GM23338 (cell line): Measurements from ENCODE around the gene HELZ. TPM values are rescaled to one million over a fixed set of nuclear protein-coding genes. Genes with fewer than 3 reads are reported as not detected.

Experiments used
- ATAC-seq: fragments of 200-7000 bp; cut with Tn5 transposase; 3 replicates; pipeline ENCODE4 v1.9.1; 2020
- DNase-seq: peaks from one replicate; pipeline ENCODE4 v3.0.0-alpha.2; 2015; ENCODE audit warnings: low spot score
- H2AFZ ChIP-seq: fragments of 200-600 bp; sonication (generic); 2 replicates; pipeline ENCODE4 v1.8.0; 2016; ENCODE audit warnings: antibody characterized with exemption, mild to moderate bottlenecking, moderate library complexity
- H3F3A ChIP-seq: fragments of 200-600 bp; sonication (generic); replicated peaks from 2 replicates; pipeline ENCODE4 v1.8.0; 2017; ENCODE audit warnings: antibody characterized with exemption, mixed run types, low read depth
- H3K27ac ChIP-seq: fragments of 200-600 bp; sonication (generic); 2 replicates; pipeline ENCODE4 v1.6.1; 2016; ENCODE audit warnings: low read depth
- H3K27me3 ChIP-seq: fragments of 200-600 bp; sonication (generic); 2 replicates; pipeline ENCODE4 v1.8.0; 2016; ENCODE audit warnings: mild to moderate bottlenecking, mixed run types, moderate library complexity; ENCODE audit not compliant: insufficient read depth
- H3K36me3 ChIP-seq: fragments of 200-600 bp; sonication (generic); 2 replicates; pipeline ENCODE4 v1.8.0; 2016; ENCODE audit warnings: mild to moderate bottlenecking; ENCODE audit not compliant: insufficient read depth
- H3K4me1 ChIP-seq: fragments of 200-600 bp; sonication (generic); 2 replicates; pipeline ENCODE4 v1.8.0; 2016; ENCODE audit warnings: mild to moderate bottlenecking, moderate library complexity; ENCODE audit not compliant: insufficient read depth
- H3K4me2 ChIP-seq: fragments of 200-600 bp; sonication (generic); 2 replicates; pipeline ENCODE4 v1.7.1; 2017; ENCODE audit warnings: mixed run types
- H3K4me3 ChIP-seq: fragments of 200-600 bp; sonication (generic); 2 replicates; pipeline ENCODE4 v1.6.1; 2016; ENCODE audit warnings: mixed run types
- H3K79me2 ChIP-seq: fragments of 200-600 bp; sonication (generic); replicated peaks from 2 replicates; pipeline ENCODE4 v1.8.0; 2017; ENCODE audit warnings: mild to moderate bottlenecking; ENCODE audit not compliant: insufficient read depth
- H3K9me2 ChIP-seq: fragments of 200-600 bp; sonication (generic); 2 replicates; pipeline ENCODE4 v1.8.0; 2017; ENCODE audit not compliant: insufficient read depth
- H4K20me1 ChIP-seq: fragments of 200-600 bp; sonication (generic); replicated peaks from 2 replicates; pipeline ENCODE4 v1.8.0; 2017; ENCODE audit warnings: mild to moderate bottlenecking; ENCODE audit not compliant: insufficient read depth
- H3K27ac Mint-ChIP-seq: 2 replicates; pipeline ENCODE4 v1.8.0; 2020; ENCODE audit warnings: inconsistent platforms, mild to moderate bottlenecking, moderate library complexity, mixed read lengths
- H3K27me3 Mint-ChIP-seq: 3 replicates; pipeline ENCODE4 v1.8.0; 2022; ENCODE audit warnings: low read depth, mild to moderate bottlenecking, moderate library complexity, mixed read lengths, inconsistent platforms; ENCODE audit not compliant: insufficient read depth, poor library complexity
- H3K36me3 Mint-ChIP-seq: 3 replicates; pipeline ENCODE4 v1.8.0; 2021; ENCODE audit warnings: low read depth, mild to moderate bottlenecking, inconsistent platforms, moderate library complexity, mixed read lengths
- H3K4me1 Mint-ChIP-seq: 3 replicates; pipeline ENCODE4 v1.8.0; 2020; ENCODE audit warnings: mild to moderate bottlenecking, inconsistent platforms, mixed read lengths
- H3K4me3 Mint-ChIP-seq: 3 replicates; pipeline ENCODE4 v1.8.0; 2021; ENCODE audit warnings: moderate library complexity, mild to moderate bottlenecking, inconsistent platforms, mixed read lengths
- H3K9me3 Mint-ChIP-seq: 3 replicates; pipeline ENCODE4 v1.8.0; 2020; ENCODE audit warnings: moderate library complexity, mild to moderate bottlenecking, inconsistent platforms, mixed read lengths
- CREB1 ChIP-seq: fragments of 250-450 bp; sonication (Bioruptor Pico); IDR thresholded peaks from 2 replicates; pipeline ENCODE4 v1.5.0; 2020; ENCODE audit warnings: low read depth, mild to moderate bottlenecking, moderate library complexity
- EZH2 ChIP-seq: fragments of 200-600 bp; sonication (generic); IDR thresholded peaks from one replicate; pipeline ENCODE4 v1.8.0; 2017; ENCODE audit warnings: antibody characterized with exemption, mild to moderate bottlenecking, low read depth; ENCODE audit not compliant: unreplicated experiment
- EZH2phosphoT487 ChIP-seq: fragments of 200-600 bp; sonication (generic); IDR thresholded peaks from one replicate; pipeline ENCODE4 v1.8.1; 2018; ENCODE audit warnings: antibody characterized with exemption; ENCODE audit not compliant: unreplicated experiment
- JUNB ChIP-seq: IDR thresholded peaks from one replicate; pipeline ENCODE4 v1.6.1; 2016; ENCODE audit warnings: antibody characterized with exemption; ENCODE audit not compliant: unreplicated experiment
- NANOG ChIP-seq: IDR thresholded peaks from 2 replicates; pipeline ENCODE4 v1.6.1; 2016; ENCODE audit warnings: antibody characterized with exemption, borderline replicate concordance
- POLR2AphosphoS5 ChIP-seq: IDR thresholded peaks from 2 replicates; pipeline ENCODE4 v1.6.1; 2016; ENCODE audit warnings: antibody characterized with exemption, low read depth
- STAT1 ChIP-seq: IDR thresholded peaks from one replicate; pipeline ENCODE4 v1.6.1; 2016; ENCODE audit warnings: antibody characterized with exemption; ENCODE audit not compliant: unreplicated experiment
- ZNF114 ChIP-seq: fragments of 250-450 bp; sonication (Bioruptor Pico); IDR thresholded peaks from 2 replicates; pipeline ENCODE4 v1.5.0; 2020; ENCODE audit warnings: mild to moderate bottlenecking, moderate library complexity
- ZNF331 ChIP-seq: fragments of 250-450 bp; sonication (Bioruptor Pico); IDR thresholded peaks from 2 replicates; pipeline ENCODE4 v1.5.0; 2020; ENCODE audit warnings: low read depth, mild to moderate bottlenecking, moderate library complexity
- polyA plus RNA-seq: library from polyadenylated mRNA; unstranded; fragments of >200 nt; fragmentation: Nextera tagmentation; extraction: Ambion mirVana; gene quantifications from 2 replicates; pipeline ENCODE4 v1.2.1, GENCODE V29; 2016
- total RNA-seq: library from RNA; depleted of rRNA; stranded (reverse); fragments of >200 nt; shearing (Covaris generic); gene quantifications from 2 replicates; pipeline ENCODE4 v1.2.3, GENCODE V29; 2014
- TF ChIP-seq, protein P1 (sequence below): IDR thresholded peaks from one replicate; pipeline ENCODE4 v1.6.1; 2018; ENCODE audit warnings: antibody characterized with exemption; ENCODE audit not compliant: unreplicated experiment
- TF ChIP-seq, protein P2 (sequence below): fragments of 250-450 bp; sonication (Bioruptor Pico); IDR thresholded peaks from 2 replicates; pipeline ENCODE4 v1.5.0; 2020; ENCODE audit warnings: mild to moderate bottlenecking, moderate library complexity
- TF ChIP-seq, protein P3 (sequence below): IDR thresholded peaks from 2 replicates; pipeline ENCODE4 v1.6.1; 2016; ENCODE audit warnings: antibody characterized with exemption
- TF ChIP-seq, protein P4 (sequence below), 2 experiments: fragments of 200-600 bp in 1 of 2; sonication (generic) in 1 of 2; conservative IDR thresholded peaks; 2 replicates each; pipeline versions ENCODE4 v1.5.1 to v1.6.1; 2016 to 2017; ENCODE audit warnings: antibody characterized with exemption in 2 of 2, low read depth in 2 of 2, mild to moderate bottlenecking in 2 of 2, moderate library complexity in 1 of 2

HELZ gene
- total and polyA plus RNA-seq, 2 experiments from 2014 or later, result 38.9 to 62.0 TPM

DNA sequence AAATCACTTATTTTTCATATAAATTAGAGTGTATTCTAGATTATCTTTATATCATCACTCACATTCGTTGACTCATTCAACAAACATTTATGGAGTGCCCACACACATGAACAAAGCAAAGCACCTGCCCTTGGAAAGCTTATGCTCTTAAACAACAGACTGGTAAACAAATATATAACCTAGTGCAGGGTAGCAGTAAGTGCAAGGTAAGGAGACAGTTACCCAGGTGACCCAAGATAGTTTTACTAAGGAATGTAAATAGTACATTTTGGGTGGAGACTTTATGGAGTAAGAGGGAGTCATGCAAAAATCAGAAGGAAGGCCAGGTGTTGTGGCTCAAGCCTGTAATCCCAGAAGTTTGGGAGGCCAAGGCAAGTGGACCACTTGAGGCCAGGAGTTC lies 40.4 kb upstream of the HELZ start:
- ATAC-seq, result no peak
- H3K27me3 Mint-ChIP-seq, result peaks cover 4% of the 10 kb centered on the region
- H3F3A ChIP-seq, result no peaks in the 10 kb centered on the region
- H3K4me1 Mint-ChIP-seq, result peaks cover 22% of the 10 kb centered on the region
- H3K4me3 Mint-ChIP-seq, result no peak overlapping the region
- no peaks in the 10 kb centered on the region for H3K9me2 ChIP-seq
- no peak overlapping the region for H3K4me3 ChIP-seq
- no peak overlapping the region for H3K4me2 ChIP-seq
- peaks cover 11% of the 10 kb centered on the region for H3K4me1 ChIP-seq
- no peak for DNase-seq
- H3K27ac ChIP-seq, result no peak overlapping the region
- TF ChIP-seq, protein P1, sequence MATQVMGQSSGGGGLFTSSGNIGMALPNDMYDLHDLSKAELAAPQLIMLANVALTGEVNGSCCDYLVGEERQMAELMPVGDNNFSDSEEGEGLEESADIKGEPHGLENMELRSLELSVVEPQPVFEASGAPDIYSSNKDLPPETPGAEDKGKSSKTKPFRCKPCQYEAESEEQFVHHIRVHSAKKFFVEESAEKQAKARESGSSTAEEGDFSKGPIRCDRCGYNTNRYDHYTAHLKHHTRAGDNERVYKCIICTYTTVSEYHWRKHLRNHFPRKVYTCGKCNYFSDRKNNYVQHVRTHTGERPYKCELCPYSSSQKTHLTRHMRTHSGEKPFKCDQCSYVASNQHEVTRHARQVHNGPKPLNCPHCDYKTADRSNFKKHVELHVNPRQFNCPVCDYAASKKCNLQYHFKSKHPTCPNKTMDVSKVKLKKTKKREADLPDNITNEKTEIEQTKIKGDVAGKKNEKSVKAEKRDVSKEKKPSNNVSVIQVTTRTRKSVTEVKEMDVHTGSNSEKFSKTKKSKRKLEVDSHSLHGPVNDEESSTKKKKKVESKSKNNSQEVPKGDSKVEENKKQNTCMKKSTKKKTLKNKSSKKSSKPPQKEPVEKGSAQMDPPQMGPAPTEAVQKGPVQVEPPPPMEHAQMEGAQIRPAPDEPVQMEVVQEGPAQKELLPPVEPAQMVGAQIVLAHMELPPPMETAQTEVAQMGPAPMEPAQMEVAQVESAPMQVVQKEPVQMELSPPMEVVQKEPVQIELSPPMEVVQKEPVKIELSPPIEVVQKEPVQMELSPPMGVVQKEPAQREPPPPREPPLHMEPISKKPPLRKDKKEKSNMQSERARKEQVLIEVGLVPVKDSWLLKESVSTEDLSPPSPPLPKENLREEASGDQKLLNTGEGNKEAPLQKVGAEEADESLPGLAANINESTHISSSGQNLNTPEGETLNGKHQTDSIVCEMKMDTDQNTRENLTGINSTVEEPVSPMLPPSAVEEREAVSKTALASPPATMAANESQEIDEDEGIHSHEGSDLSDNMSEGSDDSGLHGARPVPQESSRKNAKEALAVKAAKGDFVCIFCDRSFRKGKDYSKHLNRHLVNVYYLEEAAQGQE, result no peak
- TF ChIP-seq ZNF331 (CRISPR knock-in tag) (no peak), EZH2phosphoT487 (no peak), CREB1 (CRISPR knock-in tag) (no peak), JUNB (no peak), NANOG (no peak), EZH2 (no peak), POLR2AphosphoS5 (no peak), ZNF114 (CRISPR knock-in tag) (no peak), STAT1 (no peak)
- TF ChIP-seq, protein P2, sequence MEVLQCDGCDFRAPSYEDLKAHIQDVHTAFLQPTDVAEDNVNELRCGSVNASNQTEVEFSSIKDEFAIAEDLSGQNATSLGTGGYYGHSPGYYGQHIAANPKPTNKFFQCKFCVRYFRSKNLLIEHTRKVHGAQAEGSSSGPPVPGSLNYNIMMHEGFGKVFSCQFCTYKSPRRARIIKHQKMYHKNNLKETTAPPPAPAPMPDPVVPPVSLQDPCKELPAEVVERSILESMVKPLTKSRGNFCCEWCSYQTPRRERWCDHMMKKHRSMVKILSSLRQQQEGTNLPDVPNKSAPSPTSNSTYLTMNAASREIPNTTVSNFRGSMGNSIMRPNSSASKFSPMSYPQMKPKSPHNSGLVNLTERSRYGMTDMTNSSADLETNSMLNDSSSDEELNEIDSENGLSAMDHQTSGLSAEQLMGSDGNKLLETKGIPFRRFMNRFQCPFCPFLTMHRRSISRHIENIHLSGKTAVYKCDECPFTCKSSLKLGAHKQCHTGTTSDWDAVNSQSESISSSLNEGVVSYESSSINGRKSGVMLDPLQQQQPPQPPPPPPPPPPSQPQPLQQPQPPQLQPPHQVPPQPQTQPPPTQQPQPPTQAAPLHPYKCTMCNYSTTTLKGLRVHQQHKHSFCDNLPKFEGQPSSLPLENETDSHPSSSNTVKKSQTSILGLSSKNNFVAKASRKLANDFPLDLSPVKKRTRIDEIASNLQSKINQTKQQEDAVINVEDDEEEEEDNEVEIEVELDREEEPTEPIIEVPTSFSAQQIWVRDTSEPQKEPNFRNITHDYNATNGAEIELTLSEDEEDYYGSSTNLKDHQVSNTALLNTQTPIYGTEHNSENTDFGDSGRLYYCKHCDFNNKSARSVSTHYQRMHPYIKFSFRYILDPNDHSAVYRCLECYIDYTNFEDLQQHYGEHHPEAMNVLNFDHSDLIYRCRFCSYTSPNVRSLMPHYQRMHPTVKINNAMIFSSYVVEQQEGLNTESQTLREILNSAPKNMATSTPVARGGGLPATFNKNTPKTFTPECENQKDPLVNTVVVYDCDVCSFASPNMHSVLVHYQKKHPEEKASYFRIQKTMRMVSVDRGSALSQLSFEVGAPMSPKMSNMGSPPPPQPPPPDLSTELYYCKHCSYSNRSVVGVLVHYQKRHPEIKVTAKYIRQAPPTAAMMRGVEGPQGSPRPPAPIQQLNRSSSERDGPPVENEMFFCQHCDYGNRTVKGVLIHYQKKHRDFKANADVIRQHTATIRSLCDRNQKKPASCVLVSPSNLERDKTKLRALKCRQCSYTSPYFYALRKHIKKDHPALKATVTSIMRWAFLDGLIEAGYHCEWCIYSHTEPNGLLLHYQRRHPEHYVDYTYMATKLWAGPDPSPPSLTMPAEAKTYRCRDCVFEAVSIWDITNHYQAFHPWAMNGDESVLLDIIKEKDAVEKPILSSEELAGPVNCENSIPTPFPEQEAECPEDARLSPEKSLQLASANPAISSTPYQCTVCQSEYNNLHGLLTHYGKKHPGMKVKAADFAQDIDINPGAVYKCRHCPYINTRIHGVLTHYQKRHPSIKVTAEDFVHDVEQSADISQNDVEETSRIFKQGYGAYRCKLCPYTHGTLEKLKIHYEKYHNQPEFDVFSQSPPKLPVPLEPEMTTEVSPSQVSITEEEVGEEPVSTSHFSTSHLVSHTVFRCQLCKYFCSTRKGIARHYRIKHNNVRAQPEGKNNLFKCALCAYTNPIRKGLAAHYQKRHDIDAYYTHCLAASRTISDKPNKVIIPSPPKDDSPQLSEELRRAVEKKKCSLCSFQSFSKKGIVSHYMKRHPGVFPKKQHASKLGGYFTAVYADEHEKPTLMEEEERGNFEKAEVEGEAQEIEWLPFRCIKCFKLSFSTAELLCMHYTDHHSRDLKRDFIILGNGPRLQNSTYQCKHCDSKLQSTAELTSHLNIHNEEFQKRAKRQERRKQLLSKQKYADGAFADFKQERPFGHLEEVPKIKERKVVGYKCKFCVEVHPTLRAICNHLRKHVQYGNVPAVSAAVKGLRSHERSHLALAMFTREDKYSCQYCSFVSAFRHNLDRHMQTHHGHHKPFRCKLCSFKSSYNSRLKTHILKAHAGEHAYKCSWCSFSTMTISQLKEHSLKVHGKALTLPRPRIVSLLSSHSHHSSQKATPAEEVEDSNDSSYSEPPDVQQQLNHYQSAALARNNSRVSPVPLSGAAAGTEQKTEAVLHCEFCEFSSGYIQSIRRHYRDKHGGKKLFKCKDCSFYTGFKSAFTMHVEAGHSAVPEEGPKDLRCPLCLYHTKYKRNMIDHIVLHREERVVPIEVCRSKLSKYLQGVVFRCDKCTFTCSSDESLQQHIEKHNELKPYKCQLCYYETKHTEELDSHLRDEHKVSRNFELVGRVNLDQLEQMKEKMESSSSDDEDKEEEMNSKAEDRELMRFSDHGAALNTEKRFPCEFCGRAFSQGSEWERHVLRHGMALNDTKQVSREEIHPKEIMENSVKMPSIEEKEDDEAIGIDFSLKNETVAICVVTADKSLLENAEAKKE (CRISPR knock-in tag), result no peak
- TF ChIP-seq, protein P3, sequence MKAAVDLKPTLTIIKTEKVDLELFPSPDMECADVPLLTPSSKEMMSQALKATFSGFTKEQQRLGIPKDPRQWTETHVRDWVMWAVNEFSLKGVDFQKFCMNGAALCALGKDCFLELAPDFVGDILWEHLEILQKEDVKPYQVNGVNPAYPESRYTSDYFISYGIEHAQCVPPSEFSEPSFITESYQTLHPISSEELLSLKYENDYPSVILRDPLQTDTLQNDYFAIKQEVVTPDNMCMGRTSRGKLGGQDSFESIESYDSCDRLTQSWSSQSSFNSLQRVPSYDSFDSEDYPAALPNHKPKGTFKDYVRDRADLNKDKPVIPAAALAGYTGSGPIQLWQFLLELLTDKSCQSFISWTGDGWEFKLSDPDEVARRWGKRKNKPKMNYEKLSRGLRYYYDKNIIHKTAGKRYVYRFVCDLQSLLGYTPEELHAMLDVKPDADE, result no peak
- TF ChIP-seq, protein P4, sequence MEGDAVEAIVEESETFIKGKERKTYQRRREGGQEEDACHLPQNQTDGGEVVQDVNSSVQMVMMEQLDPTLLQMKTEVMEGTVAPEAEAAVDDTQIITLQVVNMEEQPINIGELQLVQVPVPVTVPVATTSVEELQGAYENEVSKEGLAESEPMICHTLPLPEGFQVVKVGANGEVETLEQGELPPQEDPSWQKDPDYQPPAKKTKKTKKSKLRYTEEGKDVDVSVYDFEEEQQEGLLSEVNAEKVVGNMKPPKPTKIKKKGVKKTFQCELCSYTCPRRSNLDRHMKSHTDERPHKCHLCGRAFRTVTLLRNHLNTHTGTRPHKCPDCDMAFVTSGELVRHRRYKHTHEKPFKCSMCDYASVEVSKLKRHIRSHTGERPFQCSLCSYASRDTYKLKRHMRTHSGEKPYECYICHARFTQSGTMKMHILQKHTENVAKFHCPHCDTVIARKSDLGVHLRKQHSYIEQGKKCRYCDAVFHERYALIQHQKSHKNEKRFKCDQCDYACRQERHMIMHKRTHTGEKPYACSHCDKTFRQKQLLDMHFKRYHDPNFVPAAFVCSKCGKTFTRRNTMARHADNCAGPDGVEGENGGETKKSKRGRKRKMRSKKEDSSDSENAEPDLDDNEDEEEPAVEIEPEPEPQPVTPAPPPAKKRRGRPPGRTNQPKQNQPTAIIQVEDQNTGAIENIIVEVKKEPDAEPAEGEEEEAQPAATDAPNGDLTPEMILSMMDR (conservative IDR thresholded peaks at IDR 0.05; ENCODE audit: low read depth in 2 of 2), result no peak
- no peaks in the 10 kb centered on the region for H3K27me3 ChIP-seq
- no peaks in the 10 kb centered on the region for H3K36me3 Mint-ChIP-seq
- H3K36me3 ChIP-seq, result no peaks in the 10 kb centered on the region
- no peaks in the 10 kb centered on the region for H3K79me2 ChIP-seq
- 0 out of 2 replicates have a peak overlapping the region, but pooled peaks have one; percentile 18 for H2AFZ ChIP-seq
- no peaks in the 10 kb centered on the region for H3K9me3 Mint-ChIP-seq
- H3K27ac Mint-ChIP-seq, result no peak overlapping the region; the same call in 1 of the 2 replicates
- no peaks in the 10 kb centered on the region for H4K20me1 ChIP-seq
